ENCODE results near the gene CABP4.
A peak's percentile ranks its signal among the peaks of the same experiment; 100 is the strongest.

Gene CABP4

DNA sequence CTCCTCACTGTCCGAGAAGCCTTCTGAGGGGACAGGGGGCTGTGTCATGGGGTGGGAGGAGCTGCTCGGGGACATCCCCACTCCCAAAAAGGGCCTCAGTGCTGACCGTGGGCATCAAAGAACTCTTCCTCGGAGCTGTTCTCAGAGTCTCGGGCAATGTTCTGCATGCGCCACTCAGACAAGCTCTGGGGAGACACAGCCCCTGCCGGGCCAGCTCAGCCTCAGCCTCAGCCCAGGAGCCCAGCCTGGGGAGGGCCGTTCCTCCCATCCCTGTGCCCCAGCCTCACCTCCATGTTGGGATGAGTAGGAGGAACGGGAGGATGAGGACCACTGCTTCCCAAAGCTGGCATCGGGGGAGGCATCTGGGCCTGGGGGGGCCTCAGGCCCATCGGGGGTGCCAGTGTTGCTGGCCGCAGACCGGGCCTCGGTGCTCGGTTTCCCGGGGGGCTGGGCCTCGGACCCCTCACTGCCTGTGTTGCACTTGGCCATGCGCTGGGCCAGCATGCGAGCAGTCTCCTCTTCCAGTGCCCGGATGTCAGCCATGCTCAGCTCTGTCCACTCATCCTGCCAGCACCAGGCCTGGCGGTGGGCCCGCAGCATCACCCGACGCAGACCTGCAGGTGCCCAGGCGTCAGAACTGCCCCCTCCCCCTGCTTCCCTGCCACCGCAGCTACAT lies 44.8 kb downstream of the CABP4 start:
- no peak overlapping the region for H3K4me3 Mint-ChIP-seq
- no peaks in the 10 kb centered on the region for H3K9me3 Mint-ChIP-seq
- peaks cover 34% of the 10 kb centered on the region for H3K4me1 Mint-ChIP-seq
- H3K27ac Mint-ChIP-seq, result no peak overlapping the region
- peaks cover 92% of the 10 kb centered on the region for H3K36me3 Mint-ChIP-seq
- DNase-seq (ENCODE audit: low spot score in 2 of 2) (no peak), ATAC-seq (no peak)

DNA sequence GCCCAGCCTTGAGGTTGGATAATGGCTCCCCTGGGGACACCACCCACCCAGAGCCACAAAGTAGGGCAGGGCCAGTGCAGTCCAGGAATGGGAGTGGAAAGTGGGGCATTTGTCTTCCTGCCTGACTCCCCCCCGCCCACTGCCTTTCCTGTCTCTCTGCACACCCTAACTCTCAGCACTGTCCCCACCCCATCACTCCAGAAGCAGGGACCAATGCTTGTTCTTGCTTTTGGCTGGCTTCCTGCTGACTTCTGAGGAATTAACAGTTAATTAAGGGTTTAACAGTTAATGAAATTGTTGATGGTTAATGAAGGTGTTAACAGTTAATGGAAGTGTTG lies 45.3 kb downstream of the CABP4 start:
- DNase-seq (ENCODE audit: low spot score in 2 of 2) (no peak), ATAC-seq (no peak)
- Mint-ChIP-seq H3K36me3 (peaks cover 91% of the 10 kb centered on the region), H3K4me1 (peaks cover 35% of the 10 kb centered on the region), H3K27ac (peak overlapping the region; percentile 40), H3K9me3 (no peaks in the 10 kb centered on the region), H3K4me3 (no peak overlapping the region)

DNA sequence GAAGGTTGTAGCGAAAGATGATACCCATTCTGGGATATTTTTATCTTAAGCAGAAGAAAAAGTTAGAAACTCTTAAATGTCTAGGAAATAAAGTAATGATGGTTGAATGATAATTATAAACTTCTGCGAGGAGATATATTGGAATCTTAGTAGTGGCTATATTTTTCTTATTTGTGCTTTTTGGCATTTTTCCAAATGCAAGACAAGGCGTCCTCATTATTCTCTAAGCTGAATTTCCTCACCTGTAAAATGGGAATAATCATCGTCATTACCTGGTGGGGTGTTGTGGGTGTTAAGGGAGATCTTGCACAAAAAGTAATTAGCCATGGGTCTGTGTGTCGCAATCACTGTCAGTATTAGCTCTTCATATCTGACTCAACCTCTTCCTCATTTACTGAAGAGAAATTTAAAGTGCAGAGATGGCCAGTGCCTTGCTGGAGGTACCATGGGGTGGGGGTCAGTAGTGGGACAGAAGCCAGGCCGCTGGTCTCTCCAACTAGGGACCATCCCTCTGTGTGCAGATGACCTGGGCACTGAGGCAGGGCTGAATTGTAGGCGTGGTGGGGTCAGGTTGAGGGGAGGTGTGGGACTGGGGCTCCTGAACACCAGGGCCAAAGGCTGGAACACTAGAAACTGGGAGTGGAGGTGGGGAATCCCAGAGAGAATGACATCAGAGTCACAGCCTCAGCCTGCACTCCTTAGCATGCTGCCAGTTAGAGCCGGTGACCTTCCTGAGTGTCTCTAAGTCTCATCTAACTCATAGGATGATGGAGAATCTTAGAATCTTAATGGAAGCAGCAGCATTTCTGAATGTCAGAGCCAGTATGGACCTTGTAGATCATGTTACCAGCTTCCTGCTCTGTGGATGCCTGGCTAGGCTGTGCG lies 45.9 kb downstream of the CABP4 start:
- peaks cover 35% of the 10 kb centered on the region for H3K4me1 Mint-ChIP-seq
- no peak for DNase-seq (ENCODE audit: low spot score in 2 of 2)
- no peak overlapping the region for H3K4me3 Mint-ChIP-seq
- peak overlapping the region; percentile 40 for H3K27ac Mint-ChIP-seq
- peaks cover 90% of the 10 kb centered on the region for H3K36me3 Mint-ChIP-seq
- no peak for ATAC-seq
- no peaks in the 10 kb centered on the region for H3K9me3 Mint-ChIP-seq

DNA sequence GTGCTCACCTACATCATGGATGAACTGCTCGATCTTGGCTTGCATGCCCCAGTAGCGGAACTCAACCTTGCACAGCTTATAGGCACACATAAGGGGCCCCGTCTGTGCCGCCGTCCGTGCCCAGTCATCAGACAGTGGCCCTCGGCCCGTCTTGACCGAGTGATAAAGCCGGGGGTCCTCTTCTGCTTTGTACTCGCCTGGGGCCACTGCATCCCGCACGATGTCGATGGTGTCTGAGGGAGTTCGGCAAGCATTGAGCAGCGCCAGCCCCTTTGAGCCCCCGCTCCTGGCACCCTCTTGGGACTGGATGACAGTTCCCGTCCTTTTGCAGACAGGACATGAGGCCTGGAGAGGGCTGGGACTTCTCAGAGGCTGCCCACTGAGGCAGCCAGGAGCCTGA lies 46.7 kb downstream of the CABP4 start:
- ATAC-seq (no peak), DNase-seq (ENCODE audit: low spot score in 2 of 2) (no peak)
- H3K4me3 Mint-ChIP-seq, result no peak overlapping the region
- H3K27ac Mint-ChIP-seq, result no peak overlapping the region
- H3K36me3 Mint-ChIP-seq, result peaks cover 90% of the 10 kb centered on the region
- no peaks in the 10 kb centered on the region for H3K9me3 Mint-ChIP-seq
- peaks cover 42% of the 10 kb centered on the region for H3K4me1 Mint-ChIP-seq

DNA sequence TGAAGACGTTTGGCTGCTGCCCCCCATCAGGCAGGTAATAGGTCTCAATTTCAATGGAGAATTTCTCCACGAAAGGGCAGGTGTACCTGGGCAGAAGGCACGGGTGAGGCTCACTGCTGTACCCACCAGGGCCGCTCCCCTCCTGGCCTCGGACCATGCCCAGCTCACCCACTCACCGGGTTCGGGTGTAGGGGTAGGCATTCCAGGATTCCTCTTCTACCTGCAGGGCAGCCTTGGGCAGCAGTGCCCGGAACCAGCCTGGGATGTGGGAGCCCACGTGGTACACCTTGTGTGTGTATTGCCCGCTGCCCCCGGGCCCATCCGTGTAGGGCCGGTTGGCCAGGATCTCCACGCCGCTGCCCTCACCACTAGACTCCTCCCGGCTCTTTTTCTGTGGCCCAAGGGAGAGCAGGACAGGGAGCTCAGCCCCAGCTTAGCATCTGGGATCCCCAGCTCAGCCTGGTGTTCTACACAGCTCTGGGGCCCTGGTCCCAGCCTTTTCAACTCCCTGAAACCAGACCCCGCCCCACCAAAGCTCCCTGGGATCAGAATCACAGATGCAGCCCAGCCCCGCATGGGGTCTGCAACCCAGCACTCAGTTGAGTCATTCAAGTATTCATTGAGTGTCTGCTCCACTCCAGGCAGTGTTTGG lies 47.3 kb downstream of the CABP4 start:
- H3K4me3 Mint-ChIP-seq, result peak overlapping the region; percentile 96
- ATAC-seq, result no peak
- no peaks in the 10 kb centered on the region for H3K9me3 Mint-ChIP-seq
- peaks cover 48% of the 10 kb centered on the region for H3K4me1 Mint-ChIP-seq
- H3K36me3 Mint-ChIP-seq, result peaks cover 90% of the 10 kb centered on the region
- peak overlapping the region; percentile 61 for H3K27ac Mint-ChIP-seq
- no peak for DNase-seq (ENCODE audit: low spot score in 2 of 2)

DNA sequence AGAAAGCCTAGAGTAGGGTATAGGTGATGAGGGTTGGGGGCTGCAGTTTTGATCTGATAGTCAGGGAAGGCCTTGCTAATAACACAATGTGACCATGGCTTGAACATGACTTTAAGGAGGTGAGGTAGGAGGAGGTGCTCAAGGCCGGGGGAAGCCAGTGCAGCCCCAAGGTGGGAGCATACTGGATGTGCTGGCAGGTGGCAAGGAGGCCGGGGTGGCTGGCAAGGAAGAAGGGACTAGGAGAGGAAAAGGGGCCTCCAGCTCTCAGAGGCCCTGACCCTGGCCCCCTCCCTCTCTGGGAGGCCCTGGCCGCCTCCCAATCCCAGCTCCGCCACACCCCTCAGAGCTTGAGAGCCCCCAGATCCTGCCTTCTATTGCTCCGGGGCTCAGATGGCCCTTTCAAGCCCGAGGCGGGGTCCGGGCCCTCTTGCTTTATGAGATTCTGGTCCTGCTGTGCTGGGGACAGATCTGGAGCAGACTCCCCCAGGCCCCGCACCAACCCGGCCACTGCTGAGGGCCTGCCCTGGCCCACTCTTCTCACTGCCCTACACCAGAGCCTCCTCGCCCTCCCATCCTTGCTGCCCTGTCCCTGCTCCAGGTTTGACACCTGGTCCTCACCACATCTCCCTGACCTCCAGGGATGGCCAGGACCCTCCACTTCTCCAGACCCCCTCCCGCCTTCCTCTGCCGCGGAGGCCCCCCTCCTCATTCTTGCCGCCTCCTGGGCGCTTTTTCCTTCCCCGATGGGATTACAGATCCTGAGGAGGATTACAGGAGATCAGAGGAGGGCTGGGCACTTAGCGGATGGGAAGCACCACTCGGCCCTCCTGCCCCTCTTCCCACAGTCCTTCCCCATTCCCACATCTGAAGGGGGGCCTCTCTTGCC lies 48.2 kb downstream of the CABP4 start:
- Mint-ChIP-seq H3K27ac (peak overlapping the region; percentile 61), H3K4me3 (peak overlapping the region; percentile 96), H3K36me3 (peaks cover 90% of the 10 kb centered on the region), H3K9me3 (no peaks in the 10 kb centered on the region), H3K4me1 (peaks cover 48% of the 10 kb centered on the region)
- DNase-seq (ENCODE audit: low spot score in 2 of 2), result no peak
- no peak for ATAC-seq

DNA sequence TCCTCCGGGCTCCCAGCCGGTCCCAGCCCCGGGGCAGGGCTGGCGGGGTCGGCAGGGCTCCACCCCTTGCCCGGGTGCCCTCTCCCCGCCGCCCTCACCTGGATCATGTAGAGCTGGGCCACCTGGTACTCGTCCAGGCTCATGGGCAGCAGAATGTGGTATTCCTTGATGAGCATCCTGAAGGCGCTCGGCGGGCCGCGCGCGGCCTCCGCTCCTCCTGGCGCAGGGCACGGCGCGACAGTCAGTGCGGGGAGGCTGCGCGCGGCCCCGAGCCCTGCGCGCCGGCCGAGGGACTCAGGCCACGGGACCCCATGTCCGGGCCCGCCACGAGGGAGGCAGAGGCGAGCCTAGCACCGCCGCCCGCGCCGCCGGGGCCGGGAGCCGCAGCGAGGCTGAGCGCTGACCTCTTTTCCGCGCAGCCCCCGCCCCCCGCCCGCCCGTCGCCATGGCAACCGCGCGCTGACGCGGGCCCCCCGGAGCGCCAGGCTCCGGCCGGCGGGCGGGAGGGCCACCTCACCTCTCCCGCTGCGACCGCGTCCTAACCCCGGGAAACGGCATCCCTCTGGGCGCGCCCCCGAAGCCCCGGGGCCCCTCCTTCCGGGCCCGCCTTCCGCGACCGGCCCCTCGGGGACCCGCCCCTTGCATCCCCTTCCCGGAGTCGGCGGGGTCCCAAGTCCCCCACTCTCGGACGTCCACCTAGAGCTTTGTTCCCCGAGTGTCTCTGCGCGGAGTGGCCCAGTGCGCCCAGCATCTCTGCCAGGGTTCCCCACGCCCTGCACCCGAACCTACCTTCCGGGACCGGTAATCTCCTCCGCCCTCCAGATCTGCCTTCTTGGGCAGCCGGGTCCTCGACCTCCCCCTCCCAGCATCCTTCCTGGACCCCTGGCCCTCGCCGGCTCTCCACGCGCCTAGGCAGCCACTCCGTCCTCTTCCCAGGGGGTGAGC lies 49.1 kb downstream of the CABP4 start:
- Mint-ChIP-seq H3K9me3 (no peaks in the 10 kb centered on the region), H3K36me3 (peaks cover 90% of the 10 kb centered on the region), H3K27ac (peak overlapping the region; percentile 96), H3K4me1 (peaks cover 55% of the 10 kb centered on the region), H3K4me3 (peak overlapping the region; percentile 96)
- DNase-seq (ENCODE audit: low spot score in 2 of 2) (peak; percentile 37 to 85), ATAC-seq (no peak)

DNA sequence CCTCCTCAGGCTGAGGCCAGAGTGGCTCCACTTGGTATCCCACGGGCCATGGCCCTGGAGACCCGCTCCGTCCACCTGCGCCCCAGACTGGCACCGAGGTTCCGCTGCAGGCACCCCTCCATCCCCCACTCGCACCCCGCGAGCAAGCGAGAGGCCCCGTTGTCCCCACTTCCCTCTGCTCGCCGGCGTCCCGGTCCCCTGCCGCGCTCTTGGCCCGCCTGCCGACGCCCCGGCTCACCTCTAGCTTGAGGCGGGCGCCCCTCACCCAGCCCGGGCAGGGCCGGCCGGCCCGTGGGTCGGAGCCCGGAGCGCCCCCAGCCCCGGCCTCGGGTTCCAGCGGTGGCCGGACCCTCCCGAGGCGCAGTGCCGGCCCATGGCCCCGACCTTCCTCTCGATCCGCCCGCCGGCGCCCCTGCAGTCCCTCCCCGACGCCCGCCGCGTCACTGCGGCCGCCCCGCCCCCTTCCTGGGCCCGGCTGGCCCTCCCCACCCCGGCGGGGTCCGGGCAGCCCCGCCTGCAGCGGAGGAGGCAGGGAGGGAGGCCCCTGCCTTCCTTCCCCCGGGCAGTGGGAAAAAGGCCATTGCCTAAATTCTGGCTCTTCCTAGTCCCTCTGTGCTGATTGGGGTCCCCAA lies 49.9 kb downstream of the CABP4 start, which contains the start of gene PITPNM1:
Gene PITPNM1 (minus strand): TSS at position 414 of the 632 bp plus-strand sequence. CDS start 1,183 bp downstream, outside the sequence.
- Mint-ChIP-seq H3K9me3 (no peaks in the 10 kb centered on the region), H3K4me3 (peak within 1 kb of the TSS; percentile 96), H3K36me3 (peaks cover 90% of the 10 kb centered on the region), H3K27ac (peak within 1 kb of the TSS; percentile 96), H3K4me1 (peaks cover 58% of the 10 kb centered on the region)
- DNase-seq (ENCODE audit: low spot score in 2 of 2) (peak; percentile 80 to 91), ATAC-seq (peak; percentile 22)

DNA sequence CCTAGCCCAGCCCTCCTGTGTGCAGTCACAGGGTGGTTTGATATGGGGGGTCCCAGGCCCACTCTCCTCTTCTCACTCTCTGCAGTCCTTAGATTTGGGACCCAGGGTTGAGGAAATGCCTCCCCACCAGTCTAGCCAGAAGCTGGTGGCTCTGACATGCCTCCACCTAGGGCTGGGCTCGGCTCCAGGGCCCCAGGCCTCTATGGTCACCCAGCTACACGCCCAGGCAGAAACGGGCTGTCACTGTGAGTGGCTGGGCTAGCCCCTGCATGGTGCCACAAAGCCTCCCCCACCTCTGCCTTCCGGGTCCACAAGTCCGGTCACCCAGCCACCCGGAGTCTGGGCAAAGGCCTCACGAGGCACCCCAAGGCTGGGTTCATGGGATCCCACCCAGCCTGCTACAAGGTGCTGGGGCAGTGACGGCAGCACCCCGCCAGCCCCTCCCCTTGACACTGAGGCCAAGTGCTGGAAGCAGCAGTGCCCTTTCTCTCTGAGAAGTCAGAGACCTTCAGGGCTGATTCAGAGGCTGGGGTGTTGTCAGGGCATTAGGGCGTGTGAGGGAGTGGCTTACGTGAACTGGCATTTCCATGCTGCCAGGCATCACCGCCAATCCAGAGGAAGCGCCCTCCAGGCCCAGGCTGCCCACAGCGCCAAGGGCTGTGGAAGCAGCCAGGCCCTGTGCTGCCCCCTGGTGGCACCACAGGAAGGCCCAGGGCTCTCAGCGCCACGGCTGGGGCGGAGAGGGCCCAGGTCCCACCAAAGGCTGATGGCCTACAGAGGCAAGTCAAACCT lies 50.6 kb downstream of the CABP4 start:
- Mint-ChIP-seq H3K4me3 (peak overlapping the region; percentile 96), H3K27ac (peak overlapping the region; percentile 96), H3K36me3 (peaks cover 82% of the 10 kb centered on the region), H3K9me3 (no peaks in the 10 kb centered on the region), H3K4me1 (peaks cover 55% of the 10 kb centered on the region)
- ATAC-seq (peak; percentile 72), DNase-seq (ENCODE audit: low spot score in 2 of 2) (peak; percentile 90 to 95)

DNA sequence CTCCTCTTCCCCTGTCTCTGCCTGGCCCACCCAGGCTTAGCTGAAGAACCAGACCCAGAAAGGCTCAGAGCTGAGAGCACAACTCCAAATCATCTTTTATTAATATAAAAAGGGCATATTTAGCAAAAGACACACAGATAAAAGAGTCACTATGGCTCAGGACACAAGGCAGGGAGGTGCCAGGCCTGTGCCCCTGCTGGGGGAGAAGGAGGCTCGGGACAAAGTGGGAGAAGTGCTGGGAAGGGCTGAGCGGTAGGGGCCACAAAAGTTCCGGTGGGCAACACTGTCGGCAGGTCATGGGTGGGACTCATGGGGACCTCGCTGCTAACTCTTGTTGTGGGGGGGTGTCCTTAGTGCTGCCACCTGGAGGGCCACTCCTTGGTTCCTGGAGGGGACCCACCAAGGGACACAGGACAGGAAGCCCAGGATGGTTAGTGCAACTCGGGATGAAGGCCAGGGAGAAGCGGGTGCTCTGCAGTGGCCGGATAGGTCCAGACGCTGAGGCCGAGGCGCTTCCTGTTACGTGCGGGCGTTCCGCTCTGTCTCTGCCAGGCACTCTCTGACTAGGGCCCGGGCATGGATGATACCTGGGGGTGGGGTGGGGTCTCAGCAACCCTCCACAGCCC lies 51.4 kb downstream of the CABP4 start:
- Mint-ChIP-seq H3K36me3 (peaks cover 75% of the 10 kb centered on the region), H3K9me3 (no peaks in the 10 kb centered on the region), H3K4me3 (peak overlapping the region; percentile 96), H3K4me1 (peaks cover 47% of the 10 kb centered on the region), H3K27ac (peak overlapping the region; percentile 96)
- ATAC-seq, result no peak
- no peak for DNase-seq (ENCODE audit: low spot score in 2 of 2)

DNA sequence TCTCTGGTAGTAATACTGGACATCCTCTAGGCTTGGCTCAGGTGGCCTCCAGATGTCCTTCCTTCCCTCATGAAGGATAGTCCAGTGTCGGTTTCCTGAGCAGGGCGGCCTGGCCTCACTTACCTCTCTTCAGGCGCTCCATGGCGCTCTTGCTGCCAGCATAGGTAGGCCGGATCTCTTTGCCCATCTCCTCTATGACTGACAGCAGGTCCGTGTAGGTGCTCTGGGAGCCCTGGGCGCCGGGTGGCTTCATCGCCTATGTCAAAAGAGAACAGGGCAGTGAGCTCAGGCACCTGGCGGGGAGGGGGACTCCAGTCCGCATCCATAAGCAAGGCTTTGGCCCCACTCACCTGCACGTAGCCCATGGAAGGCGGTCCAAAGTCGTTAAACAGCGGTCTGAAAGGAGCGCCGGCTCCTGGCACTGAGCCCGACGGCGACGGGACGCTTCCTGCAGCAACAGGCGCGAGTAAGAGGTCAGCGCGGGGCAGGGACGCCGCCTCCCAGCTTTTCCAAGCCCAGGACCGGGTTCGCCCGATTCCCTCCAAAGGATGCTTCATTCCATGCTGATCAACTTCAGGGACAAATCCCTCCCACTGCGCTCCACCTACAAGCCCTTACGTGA lies 52.2 kb downstream of the CABP4 start:
- H3K4me1 Mint-ChIP-seq, result peaks cover 46% of the 10 kb centered on the region
- peak overlapping the region; percentile 96 for H3K4me3 Mint-ChIP-seq
- H3K36me3 Mint-ChIP-seq, result peaks cover 67% of the 10 kb centered on the region
- peak overlapping the region; percentile 96 for H3K27ac Mint-ChIP-seq
- ATAC-seq (no peak), DNase-seq (ENCODE audit: low spot score in 2 of 2) (no peak)
- H3K9me3 Mint-ChIP-seq, result no peaks in the 10 kb centered on the region

DNA sequence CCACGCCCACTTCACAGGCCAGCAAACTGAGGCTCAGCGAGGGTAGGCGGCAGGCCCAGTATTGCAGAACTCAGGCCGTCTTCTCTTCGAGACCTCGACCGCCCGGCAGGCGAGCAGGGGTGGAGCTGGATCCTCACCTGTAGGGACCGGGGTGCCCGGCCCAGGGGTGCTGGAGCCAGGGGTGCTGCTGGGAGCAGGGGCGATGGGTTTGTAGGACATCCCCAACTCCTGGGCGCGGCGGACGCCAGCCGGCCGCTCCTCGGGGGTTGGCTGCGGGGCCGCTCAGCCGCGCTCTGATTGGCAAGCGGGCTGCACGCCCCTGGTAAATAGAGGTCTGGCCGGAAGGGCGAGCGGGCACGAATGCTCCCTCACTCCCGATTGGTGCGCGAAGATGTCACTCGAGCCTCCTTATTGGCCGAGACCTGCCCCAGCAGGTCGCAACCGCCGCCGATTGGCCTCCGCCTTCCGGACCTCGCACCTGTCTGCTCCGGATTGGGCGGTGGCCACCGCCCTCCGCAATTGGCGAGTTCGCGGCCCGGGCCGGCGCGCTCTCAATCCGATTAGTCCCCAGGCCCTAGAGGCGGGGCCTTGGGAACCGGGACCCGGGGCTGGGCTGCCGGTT lies 52.8 kb downstream of the CABP4 start, which contains the start of gene CDK2AP2:
Gene CDK2AP2 (minus strand): TSS at position 299 of the 622 bp plus-strand sequence. CDS start 80 bp downstream, at position 219.
- H3K36me3 Mint-ChIP-seq, result peaks cover 61% of the 10 kb centered on the region
- ATAC-seq (peak; percentile 84), DNase-seq (ENCODE audit: low spot score in 2 of 2) (peak; percentile 89 to 99)
- peak within 1 kb of the TSS; percentile 96 for H3K4me3 Mint-ChIP-seq
- peak within 1 kb of the TSS; percentile 96 for H3K27ac Mint-ChIP-seq
- H3K4me1 Mint-ChIP-seq, result peaks cover 41% of the 10 kb centered on the region
- H3K9me3 Mint-ChIP-seq, result no peaks in the 10 kb centered on the region
